Measurements from ENCODE around the gene AHCY. TPM values are rescaled to one million over a fixed set of nuclear protein-coding genes. Genes with fewer than 3 reads are reported as not detected.
"Not testable (repeated sequence)": the region's sequence is repeated elsewhere in the genome, so short reads cannot be mapped to it uniquely, and the experiment has no call there.

Gene AHCY
- total RNA-seq, 4 donors from 2014 or later, result 53.8 to 82.7 (median 73.3) TPM

GRCh38 chr20:34344238-34344637 lies 41.1 kb upstream of the AHCY start:
- no peak overlapping the region for H3K4me3 ChIP-seq
- no peaks in the 10 kb centered on the region for H3K36me3 ChIP-seq
- no peaks in the 10 kb centered on the region for H3K4me1 ChIP-seq
- H3K27ac ChIP-seq, result no peak overlapping the region
- no peaks in the 10 kb centered on the region for H3K27me3 ChIP-seq
- intact Hi-C loops (cut with DNase I; ENCODE audit: low total_unique reads), result no loop called here
- no peak for DNase-seq
- TF ChIP-seq CTCF (IDR thresholded peaks at IDR 0.05), result no peak
- no peak for TF ChIP-seq POLR2A (IDR thresholded peaks at IDR 0.05)
- H3K9me3 ChIP-seq, result no peaks in the 10 kb centered on the region

GRCh38 chr20:34343458-34344211 lies 40.5 kb upstream of the AHCY start:
- Histone ChIP-seq H3K27ac (no peak overlapping the region), H3K36me3 (no peaks in the 10 kb centered on the region), H3K4me1 (no peaks in the 10 kb centered on the region), H3K9me3 (no peaks in the 10 kb centered on the region), H3K4me3 (no peak overlapping the region), H3K27me3 (no peaks in the 10 kb centered on the region)
- intact Hi-C loops (cut with DNase I; ENCODE audit: low total_unique reads), result no loop called here
- DNase-seq, result no peak
- TF ChIP-seq CTCF (IDR thresholded peaks at IDR 0.05) (no peak), POLR2A (IDR thresholded peaks at IDR 0.05) (no peak)

- intact Hi-C loops (cut with DNase I; ENCODE audit: low total_unique reads); H3K36me3 ChIP-seq; H3K9me3 ChIP-seq; H3K4me3 ChIP-seq; H3K27me3 ChIP-seq; DNase-seq; H3K27ac ChIP-seq; H3K4me1 ChIP-seq: not testable (repeated sequence)
Observed at GRCh38 chr20:34341199-34341598, 38.0 kb upstream of the AHCY start.

- H3K27ac ChIP-seq; H3K4me3 ChIP-seq; intact Hi-C loops (cut with DNase I; ENCODE audit: low total_unique reads); H3K9me3 ChIP-seq; DNase-seq; H3K27me3 ChIP-seq; H3K4me1 ChIP-seq; H3K36me3 ChIP-seq: not testable (repeated sequence)
Observed at GRCh38 chr20:34340726-34341125, 37.6 kb upstream of the AHCY start.

GRCh38 chr20:34337982-34338726 lies 35.0 kb upstream of the AHCY start:
- intact Hi-C loops (cut with DNase I; ENCODE audit: low total_unique reads), result no loop called here
- no peak overlapping the region for H3K27ac ChIP-seq
- no peak for DNase-seq

More at GRCh38 chr20:34337982-34338726, 35.0 kb upstream of the AHCY start:
- Histone ChIP-seq H3K36me3 (no peaks in the 10 kb centered on the region), H3K4me1 (no peaks in the 10 kb centered on the region), H3K9me3 (no peaks in the 10 kb centered on the region), H3K27me3 (no peaks in the 10 kb centered on the region), H3K4me3 (no peak overlapping the region)
- TF ChIP-seq POLR2A (IDR thresholded peaks at IDR 0.05) (no peak), CTCF (IDR thresholded peaks at IDR 0.05) (no peak)

Data from uterus (tissue), 4 donors.